ENCODE data around the gene C1QTNF12. TPM values are rescaled to one million over a fixed set of nuclear protein-coding genes. Genes with fewer than 3 reads are reported as not detected.
A peak's percentile ranks its signal among the peaks of the same experiment; 100 is the strongest.
"Not testable (repeated sequence)": the region's sequence is repeated elsewhere in the genome, so short reads cannot be mapped to it uniquely, and the experiment has no call there.

C1QTNF12 gene
- total RNA-seq, 1 donor from 2014 or later, result 0.50 TPM

- intact Hi-C loops (cut with micrococcal nuclease), result no loop called here
- DNase-seq, result no peak
- no peak for ATAC-seq
Measured at GRCh38 chr1:1205769-1206375, 40.6 kb downstream of the C1QTNF12 start.

- intact Hi-C loops (cut with micrococcal nuclease), result no loop called here
- no peak for ATAC-seq
- peak; percentile 20 for DNase-seq
Measured at GRCh38 chr1:1204998-1205768, 41.3 kb downstream of the C1QTNF12 start.

- ATAC-seq (no peak), DNase-seq (no peak)
- intact Hi-C loops (cut with micrococcal nuclease), result no loop called here
Measured at GRCh38 chr1:1204425-1204920, 42.0 kb downstream of the C1QTNF12 start.

GRCh38 chr1:1203561-1204424 is 42.7 kb downstream of the C1QTNF12 start:
- intact Hi-C loops (cut with micrococcal nuclease), result no loop called here
- no peak for ATAC-seq
- DNase-seq, result peak; percentile 20

GRCh38 chr1:1202831-1203560 is 43.5 kb downstream of the C1QTNF12 start:
- DNase-seq, result peak; percentile 23
- ATAC-seq, result no peak
- intact Hi-C loops (cut with micrococcal nuclease), result no loop called here

- peak; percentile 54 for ATAC-seq
- DNase-seq, result peak; percentile 70
- intact Hi-C loops (cut with micrococcal nuclease), result no loop called here
Measured at GRCh38 chr1:1200876-1201810, 45.4 kb downstream of the C1QTNF12 start.

GRCh38 chr1:1199961-1200875 is 46.3 kb downstream of the C1QTNF12 start:
- intact Hi-C loops (cut with micrococcal nuclease), result no loop called here
- ATAC-seq, result no peak

GRCh38 chr1:1199141-1199960 is 47.2 kb downstream of the C1QTNF12 start:
- intact Hi-C loops (cut with micrococcal nuclease), result no loop called here
- DNase-seq (peak; percentile 23), ATAC-seq (no peak)

More at GRCh38 chr1:1199961-1200875, 46.3 kb downstream of the C1QTNF12 start:
- peak; percentile 22 for DNase-seq

GRCh38 chr1:1198423-1199140 is 47.9 kb downstream of the C1QTNF12 start:
- DNase-seq (peak; percentile 22), ATAC-seq (no peak)
- intact Hi-C loops (cut with micrococcal nuclease), result no loop called here

GRCh38 chr1:1197551-1198422 is 48.7 kb downstream of the C1QTNF12 start:
- no peak for ATAC-seq
- intact Hi-C loops (cut with micrococcal nuclease), result no loop called here
- peak; percentile 15 for DNase-seq

GRCh38 chr1:1197188-1197500 is 49.4 kb downstream of the C1QTNF12 start:
- intact Hi-C loops (cut with micrococcal nuclease), result no loop called here
- no peak for DNase-seq
- no peak for ATAC-seq

GRCh38 chr1:1196431-1197187 is 49.9 kb downstream of the C1QTNF12 start:
- intact Hi-C loops (cut with micrococcal nuclease), result no loop called here
- DNase-seq (peak; percentile 17), ATAC-seq (no peak)

GRCh38 chr1:1195726-1196125 is 50.8 kb downstream of the C1QTNF12 start:
- DNase-seq; ATAC-seq; intact Hi-C loops (cut with micrococcal nuclease): not testable (repeated sequence)

- intact Hi-C loops (cut with micrococcal nuclease), result no loop called here
- no peak for ATAC-seq
- DNase-seq, result no peak
Measured at GRCh38 chr1:1194723-1195122, 51.8 kb downstream of the C1QTNF12 start.

Data from left ventricle myocardium superior (tissue), 1 donor.